HFFc6 (cell line): Measurements from ENCODE around the gene WARS2. TPM values are rescaled to one million over a fixed set of nuclear protein-coding genes. Genes with fewer than 3 reads are reported as not detected.
"Not testable (repeated sequence)": the region's sequence is repeated elsewhere in the genome, so short reads cannot be mapped to it uniquely, and the experiment has no call there.

Source experiments
- DNase-seq: peaks from one replicate; pipeline ENCODE4 v3.0.0-alpha.2; 2018
- H3K27ac Mint-ChIP-seq: 2 replicates; pipeline ENCODE4 v1.8.0; 2020; ENCODE audit warnings: mild to moderate bottlenecking, mixed read lengths
- H3K27me3 Mint-ChIP-seq: 2 replicates; pipeline ENCODE4 v1.8.0; 2021; ENCODE audit warnings: mild to moderate bottlenecking, moderate library complexity, mixed read lengths; ENCODE audit not compliant: insufficient read depth
- H3K36me3 Mint-ChIP-seq: 2 replicates; pipeline ENCODE4 v1.8.0; 2021; ENCODE audit warnings: low read depth, mixed read lengths
- H3K4me1 Mint-ChIP-seq: 2 replicates; pipeline ENCODE4 v1.8.0; 2020; ENCODE audit warnings: low read depth, mixed read lengths
- H3K4me3 Mint-ChIP-seq: 2 replicates; pipeline ENCODE4 v1.8.0; 2020; ENCODE audit warnings: mild to moderate bottlenecking, moderate library complexity, mixed read lengths
- H3K9me3 Mint-ChIP-seq: 2 replicates; pipeline ENCODE4 v1.8.0; 2020; ENCODE audit warnings: mild to moderate bottlenecking, mixed read lengths
- total RNA-seq, 6 experiments: library from RNA; stranded (reverse); fragmentation: NEBNext Ultra II Directional; extraction: Animal tissue kit (Norgen Biotek cat#: 25700); gene quantifications; 2 replicates in 1 of 6; 3 replicates in 5 of 6; pipeline ENCODE4 v1.2.3, GENCODE V29; 2021
- TF ChIP-seq, protein P1 (sequence below): fragments of 200-600 bp; sonication (generic); IDR thresholded peaks from 2 replicates; pipeline ENCODE4 v1.5.0; 2021; ENCODE audit warnings: antibody characterized with exemption, mild to moderate bottlenecking

WARS2 gene
- total RNA-seq, 6 experiments from 2014 or later: 10.5 to 14.8 (median 12.9) TPM

- TF ChIP-seq, protein P1, sequence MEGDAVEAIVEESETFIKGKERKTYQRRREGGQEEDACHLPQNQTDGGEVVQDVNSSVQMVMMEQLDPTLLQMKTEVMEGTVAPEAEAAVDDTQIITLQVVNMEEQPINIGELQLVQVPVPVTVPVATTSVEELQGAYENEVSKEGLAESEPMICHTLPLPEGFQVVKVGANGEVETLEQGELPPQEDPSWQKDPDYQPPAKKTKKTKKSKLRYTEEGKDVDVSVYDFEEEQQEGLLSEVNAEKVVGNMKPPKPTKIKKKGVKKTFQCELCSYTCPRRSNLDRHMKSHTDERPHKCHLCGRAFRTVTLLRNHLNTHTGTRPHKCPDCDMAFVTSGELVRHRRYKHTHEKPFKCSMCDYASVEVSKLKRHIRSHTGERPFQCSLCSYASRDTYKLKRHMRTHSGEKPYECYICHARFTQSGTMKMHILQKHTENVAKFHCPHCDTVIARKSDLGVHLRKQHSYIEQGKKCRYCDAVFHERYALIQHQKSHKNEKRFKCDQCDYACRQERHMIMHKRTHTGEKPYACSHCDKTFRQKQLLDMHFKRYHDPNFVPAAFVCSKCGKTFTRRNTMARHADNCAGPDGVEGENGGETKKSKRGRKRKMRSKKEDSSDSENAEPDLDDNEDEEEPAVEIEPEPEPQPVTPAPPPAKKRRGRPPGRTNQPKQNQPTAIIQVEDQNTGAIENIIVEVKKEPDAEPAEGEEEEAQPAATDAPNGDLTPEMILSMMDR: no peak
- Mint-ChIP-seq H3K27ac (peak overlapping the region; percentile 86), H3K9me3 (peaks cover 10% of the 10 kb centered on the region), H3K4me3 (peak overlapping the region; percentile 68), H3K27me3 (no peaks in the 10 kb centered on the region), H3K36me3 (peaks cover 32% of the 10 kb centered on the region), H3K4me1 (peaks cover 39% of the 10 kb centered on the region)
- DNase-seq: peak; percentile 7
Measured at GRCh38 chr1:119160409-119160808, 20.0 kb upstream of the WARS2 start.

- Mint-ChIP-seq H3K4me1 (peaks cover 39% of the 10 kb centered on the region), H3K27ac (peak overlapping the region; percentile 86), H3K9me3 (peaks cover 15% of the 10 kb centered on the region), H3K36me3 (peaks cover 36% of the 10 kb centered on the region), H3K4me3 (peak overlapping the region; percentile 52; the same call in 1 of the 2 replicates), H3K27me3 (no peaks in the 10 kb centered on the region)
- TF ChIP-seq, protein P1: no peak
- DNase-seq: no peak
Measured at GRCh38 chr1:119159966-119160365, 19.5 kb upstream of the WARS2 start.

- peak; percentile 31 for DNase-seq
- peaks cover 15% of the 10 kb centered on the region for H3K9me3 Mint-ChIP-seq
- peak overlapping the region; percentile 86 for H3K27ac Mint-ChIP-seq
- no peaks in the 10 kb centered on the region for H3K27me3 Mint-ChIP-seq
- TF ChIP-seq, protein P1: no peak
- peaks cover 39% of the 10 kb centered on the region for H3K4me1 Mint-ChIP-seq
- H3K4me3 Mint-ChIP-seq: peak overlapping the region; percentile 52
- peaks cover 40% of the 10 kb centered on the region for H3K36me3 Mint-ChIP-seq
Measured at GRCh38 chr1:119159111-119159510, 18.7 kb upstream of the WARS2 start.

DNA sequence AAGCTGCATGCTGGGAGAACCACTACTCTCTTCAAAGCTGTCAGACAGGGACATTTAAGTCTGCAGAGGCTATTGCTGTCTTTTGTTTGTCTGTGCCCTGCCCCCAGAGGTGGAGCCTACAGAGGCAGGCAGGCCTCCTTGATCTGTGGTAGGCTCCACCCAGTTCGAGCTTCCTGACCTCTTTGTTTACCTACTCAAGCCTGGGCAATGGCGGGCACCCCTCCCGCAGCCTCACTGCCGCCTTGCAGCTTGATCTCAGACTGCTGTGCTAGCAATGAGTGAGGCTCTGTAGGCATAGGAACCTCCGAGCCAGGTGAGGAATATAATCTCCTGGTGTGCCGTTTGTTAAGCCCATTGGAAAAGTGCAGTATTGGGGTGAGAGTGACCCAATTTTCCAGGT lies 16.3 kb upstream of the WARS2 start:
- peaks cover 39% of the 10 kb centered on the region for H3K4me1 Mint-ChIP-seq
- DNase-seq, H3K4me3 Mint-ChIP-seq, H3K27ac Mint-ChIP-seq, H3K27me3 Mint-ChIP-seq: not testable (repeated sequence)
- peaks cover 15% of the 10 kb centered on the region for H3K9me3 Mint-ChIP-seq
- peaks cover 38% of the 10 kb centered on the region for H3K36me3 Mint-ChIP-seq

DNA sequence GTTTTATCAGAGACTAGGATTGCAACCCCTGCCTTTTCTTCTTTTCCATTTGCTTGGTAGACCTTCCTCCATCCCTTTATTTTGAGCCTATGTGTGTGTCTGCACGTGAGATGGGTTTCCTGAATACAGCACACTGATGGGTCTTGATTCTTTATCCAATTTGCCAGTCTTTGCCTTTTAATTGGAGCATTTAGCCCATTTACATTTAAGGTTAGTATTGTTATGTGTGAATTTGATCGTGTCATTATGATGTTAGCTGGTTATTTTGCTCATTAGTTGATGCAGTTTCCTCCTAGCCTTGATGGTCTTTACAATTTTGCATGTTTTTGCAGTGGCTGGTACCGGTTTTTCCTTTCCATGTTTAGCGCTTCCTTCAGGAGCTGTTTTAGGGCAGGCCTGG lies 14.6 kb upstream of the WARS2 start:
- H3K9me3 Mint-ChIP-seq: peaks cover 15% of the 10 kb centered on the region
- not testable (repeated sequence) for H3K27ac Mint-ChIP-seq, H3K4me3 Mint-ChIP-seq, DNase-seq, H3K27me3 Mint-ChIP-seq
- peaks cover 23% of the 10 kb centered on the region for H3K4me1 Mint-ChIP-seq
- peaks cover 51% of the 10 kb centered on the region for H3K36me3 Mint-ChIP-seq

GRCh38 chr1:119150150-119150549 lies 9.7 kb upstream of the WARS2 start:
- Mint-ChIP-seq H3K9me3 (peaks cover 2% of the 10 kb centered on the region), H3K4me3 (no peak overlapping the region), H3K4me1 (peaks cover 12% of the 10 kb centered on the region), H3K27me3 (no peaks in the 10 kb centered on the region; the same call in 1 of the 2 replicates), H3K36me3 (peaks cover 24% of the 10 kb centered on the region), H3K27ac (no peak overlapping the region)
- DNase-seq: no peak
- TF ChIP-seq, protein P1: no peak

GRCh38 chr1:119147661-119148090 lies 7.2 kb upstream of the WARS2 start:
- Mint-ChIP-seq H3K4me3 (no peak overlapping the region), H3K4me1 (peaks cover 12% of the 10 kb centered on the region), H3K27ac (no peak overlapping the region), H3K27me3 (no peaks in the 10 kb centered on the region; the same call in 1 of the 2 replicates), H3K9me3 (no peaks in the 10 kb centered on the region), H3K36me3 (peaks cover 14% of the 10 kb centered on the region)
- TF ChIP-seq, protein P1: no peak
- DNase-seq: no peak
